ENCODE measurements around the gene ITGA11. TPM values are rescaled to one million over a fixed set of nuclear protein-coding genes. Genes with fewer than 3 reads are reported as not detected.

Gene ITGA11
- polyA plus RNA-seq, 1 of the 3 experiments (the other 2 are of a cell fraction), result 0.49 TPM

GRCh38 chr15:68427963-68428362 lies 4.0 kb downstream of the ITGA11 start:
- Histone ChIP-seq H3K27me3 (ENCODE audit: insufficient read depth) (peaks cover 15% of the 10 kb centered on the region), H3K27ac (ENCODE audit: low read depth in 2 of 2, low read length in 1 of 2) (no peak overlapping the region), H3K36me3 (replicated peaks in 1 of 2; ENCODE audit: control insufficient read depth in 1 of 2, insufficient read depth in 2 of 2, low read length in 1 of 2) (no peaks in the 10 kb centered on the region), H3K9me2 (no peaks in the 10 kb centered on the region), H4K20me1 (ENCODE audit: insufficient read depth) (no peaks in the 10 kb centered on the region), H3K9ac (no peak overlapping the region), H3K79me2 (ENCODE audit: insufficient read depth) (no peaks in the 10 kb centered on the region; the same call in 1 of the 2 replicates), H3K4me2 (0 out of 2 replicates have a peak overlapping the region, but pooled peaks have one; percentile 12), H3K4me3 (ENCODE audit: low read depth in 2 of 2, low read length in 1 of 2) (no peak overlapping the region), H3F3A (replicated peaks; ENCODE audit: insufficient read depth) (no peaks in the 10 kb centered on the region), H3K4me1 (ENCODE audit: control insufficient read depth in 1 of 2, insufficient read depth in 2 of 2, low read depth in 1 of 2, low read length in 1 of 2) (peaks cover 0 to 14% of the 10 kb centered on the region in 2 experiments; a peak in 1 of 4 replicates), H2AFZ (ENCODE audit: low read depth) (no peak overlapping the region), H3K9me3 (no peaks in the 10 kb centered on the region)
- no peak for DNase-seq
- no peak for TF ChIP-seq TCF12 (IDR thresholded peaks at IDR 0.05)
- no peak for TF ChIP-seq TAF1 (IDR thresholded peaks at IDR 0.05; ENCODE audit: borderline replicate concordance, low read depth, low read length)
- TF ChIP-seq SIN3A (IDR thresholded peaks at IDR 0.05; ENCODE audit: borderline replicate concordance, low read depth, low read length), result no peak
- no peak for TF ChIP-seq EZH2phosphoT487 (IDR thresholded peaks at IDR 0.05; ENCODE audit: borderline replicate concordance, low read depth)
- TF ChIP-seq FOSL2 (IDR thresholded peaks at IDR 0.05; ENCODE audit: borderline replicate concordance, low read depth), result no peak
- TF ChIP-seq CTCF (IDR thresholded peaks at IDR 0.05), result no peak
- no peak for TF ChIP-seq MAX (IDR thresholded peaks at IDR 0.05; ENCODE audit: low read depth)
- TF ChIP-seq NFIC (IDR thresholded peaks at IDR 0.05; ENCODE audit: borderline replicate concordance), result no peak
- WGBS (ENCODE audit: low lambda C conversion rate), result 92% methylated on average over 1 of the region's 1 CpG
- POLR2A ChIA-PET, result no interaction called here
- CTCF ChIA-PET, result interaction anchor here (0.5 to 1.2 kb wide), 2 partner anchors 88 to 123 kb away, joined by 3 to 4 read pairs; no protein-coding TSS in a partner anchor

- Histone ChIP-seq H4K20me1 (ENCODE audit: insufficient read depth) (no peaks in the 10 kb centered on the region), H3K4me1 (ENCODE audit: control insufficient read depth in 1 of 2, insufficient read depth in 2 of 2, low read depth in 1 of 2, low read length in 1 of 2) (peaks cover 0 to 11% of the 10 kb centered on the region in 2 experiments; a peak in 1 of 4 replicates), H3F3A (replicated peaks; ENCODE audit: insufficient read depth) (no peaks in the 10 kb centered on the region), H2AFZ (ENCODE audit: low read depth) (no peak overlapping the region), H3K4me3 (ENCODE audit: low read depth in 2 of 2, low read length in 1 of 2) (no peak overlapping the region), H3K36me3 (replicated peaks in 1 of 2; ENCODE audit: control insufficient read depth in 1 of 2, insufficient read depth in 2 of 2, low read length in 1 of 2) (no peaks in the 10 kb centered on the region), H3K4me2 (0 out of 2 replicates have a peak overlapping the region, but pooled peaks have one; percentile 12), H3K9ac (no peak overlapping the region), H3K27me3 (ENCODE audit: insufficient read depth) (peaks cover 10% of the 10 kb centered on the region), H3K9me2 (no peaks in the 10 kb centered on the region), H3K79me2 (ENCODE audit: insufficient read depth) (no peaks in the 10 kb centered on the region; the same call in 1 of the 2 replicates), H3K27ac (ENCODE audit: low read depth in 2 of 2, low read length in 1 of 2) (no peak overlapping the region), H3K9me3 (no peaks in the 10 kb centered on the region)
- no peak for DNase-seq
- ChIA-PET CTCF (interaction anchor here (0.5 to 1.2 kb wide), 3 partner anchors 87 to 174 kb away, joined by 3 to 4 read pairs (median 3); no protein-coding TSS in a partner anchor), POLR2A (no interaction called here)
- WGBS (ENCODE audit: low lambda C conversion rate), result 39% methylated on average over 2 of the region's 3 CpGs
- TF ChIP-seq EZH2phosphoT487 (IDR thresholded peaks at IDR 0.05; ENCODE audit: borderline replicate concordance, low read depth) (no peak), ELF1 (IDR thresholded peaks at IDR 0.05) (no peak), SIN3A (IDR thresholded peaks at IDR 0.05; ENCODE audit: borderline replicate concordance, low read depth, low read length) (no peak), REST (IDR thresholded peaks at IDR 0.05; ENCODE audit: low read depth, low read length) (no peak), USF2 (IDR thresholded peaks at IDR 0.05; ENCODE audit: borderline replicate concordance, low read depth, low read length) (no peak), SMC3 (IDR thresholded peaks at IDR 0.05; ENCODE audit: low read depth, low read length) (no peak), MAX (IDR thresholded peaks at IDR 0.05; ENCODE audit: low read depth) (no peak), TEAD4 (IDR thresholded peaks at IDR 0.05; ENCODE audit: borderline replicate concordance, insufficient read depth) (no peak), RXRA (IDR thresholded peaks at IDR 0.05; ENCODE audit: borderline replicate concordance, low read depth) (no peak), CTCF (IDR thresholded peaks at IDR 0.05) (no peak), IRF3 (IDR thresholded peaks at IDR 0.05; ENCODE audit: low read depth, low read length) (no peak)
These were observed 4.6 kb downstream of the ITGA11 start for GRCh38 chr15:68427366-68427765.

Data from SK-N-SH (cell line).